T-helper 1 cell (primary cell): ENCODE measurements around the gene TRIM49B.
"Not testable (repeated sequence)": the region's sequence is repeated elsewhere in the genome, so short reads cannot be mapped to it uniquely, and the experiment has no call there.

Experiments used
- DNase-seq, 5 donors: peaks; one replicate each; pipeline ENCODE4 v3.0.0-alpha.2; 2012 to 2020
- total RNA-seq, 4 donors: gene quantifications; one replicate each; lab custom pipeline; 2026; lab: John Stamatoyannopoulos, UW

Gene TRIM49B
- 0 reads per million in 4 donors for total RNA-seq

GRCh38 chr11:49028523-49028922 is at the start of gene TRIM49B:
TRIM49B (plus strand) TSS chr11:49028823; CDS start chr11:49031600, 2,777 bp downstream.
- DNase-seq, result not testable (repeated sequence)

- not testable (repeated sequence) for DNase-seq
Measured at GRCh38 chr11:48983785-48984184, 44.8 kb upstream of the TRIM49B start, which contains the start of gene TRIM51G. TRIM51G (minus strand) TSS chr11:48983885; CDS start chr11:48981695, 2,190 bp downstream.

DNA sequence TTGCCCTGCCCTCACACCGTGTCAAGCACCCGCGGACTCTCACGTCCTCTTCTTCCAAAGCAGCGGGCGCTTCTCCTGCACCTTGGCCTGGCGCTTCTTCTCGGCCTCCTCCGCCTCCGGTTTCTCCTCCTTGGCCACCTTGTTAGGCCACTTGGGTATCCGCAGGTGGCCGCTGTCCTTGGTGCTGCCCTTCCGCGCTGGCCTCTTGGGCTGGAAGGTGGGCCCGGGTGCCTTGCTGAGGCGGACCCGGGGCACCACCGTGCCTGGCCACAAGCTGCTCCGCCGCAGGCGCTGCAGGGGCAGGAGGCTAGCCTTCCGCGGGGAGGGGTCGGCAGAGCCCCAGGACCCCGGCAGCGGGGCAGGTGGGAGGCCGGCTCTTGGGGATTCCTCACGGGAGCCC is 19.6 kb downstream of the TRIM49B start:
- not testable (repeated sequence) for DNase-seq

DNA sequence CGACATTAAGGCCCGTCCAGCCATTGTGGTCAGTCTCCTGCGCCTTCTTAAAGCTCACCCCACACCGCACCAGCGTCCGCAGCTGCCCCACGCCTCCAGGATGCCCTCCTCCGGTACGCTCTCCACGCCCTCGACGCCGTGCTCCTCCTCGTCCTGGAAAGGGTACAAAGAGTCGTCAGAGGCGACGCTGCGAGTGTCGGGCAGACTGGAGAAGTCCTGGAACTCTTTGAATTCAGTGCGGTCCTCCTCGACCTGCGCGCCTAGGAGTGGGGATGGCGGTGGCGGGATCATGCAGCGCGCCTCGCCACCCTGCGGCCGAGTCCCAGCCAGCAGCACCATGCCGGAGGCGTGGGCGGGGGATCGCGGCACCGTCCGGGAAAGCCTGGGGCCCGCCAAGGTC is 21.2 kb downstream of the TRIM49B start:
- not testable (repeated sequence) for DNase-seq

GRCh38 chr11:49059012-49059411 is 30.4 kb downstream of the TRIM49B start, which contains the start of gene TRIM64C:
TRIM64C (minus strand) TSS chr11:49059112; CDS start chr11:49059112, 0 bp downstream.
- not testable (repeated sequence) for DNase-seq

DNA sequence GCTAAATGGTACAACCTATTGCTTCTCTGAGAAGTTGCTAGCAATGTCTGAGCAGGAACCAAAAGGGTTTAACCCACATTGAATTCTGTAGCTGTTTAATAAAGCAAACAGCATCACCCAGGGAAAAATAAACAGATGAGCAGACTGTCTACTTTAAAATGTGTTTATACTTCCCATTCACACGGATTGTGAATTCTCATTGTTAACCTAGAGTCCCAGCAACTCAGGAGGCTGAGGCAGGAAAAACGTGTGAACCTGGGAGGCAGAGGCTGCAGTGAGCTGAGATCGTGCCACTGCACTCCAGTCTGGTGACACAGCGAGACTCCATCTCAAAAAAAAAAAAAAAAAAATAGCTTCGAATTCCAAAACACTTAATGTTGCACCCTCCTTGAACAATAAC is 41.3 kb downstream of the TRIM49B start:
- not testable (repeated sequence) for DNase-seq
